AG04450 (cell line): Measurements from ENCODE around the gene ATXN10. TPM values are rescaled to one million over a fixed set of nuclear protein-coding genes. Genes with fewer than 3 reads are reported as not detected.

Experiments used
- CTCF ChIA-PET: fragments of 300-600, 350-600 bp; formaldehyde crosslinking; extraction: SDS; loops from one replicate; lab custom pipeline; 2022; ENCODE audit warnings: antibody characterized with exemption, inconsistent platforms; lab: Charles Lee
- POLR2A ChIA-PET: fragments of 350-600 bp; formaldehyde crosslinking; extraction: SDS; loops from one replicate; lab custom pipeline; 2021; ENCODE audit warnings: antibody characterized with exemption, inconsistent platforms; lab: Yijun Ruan, JAX
- DNase-seq: peaks from one replicate; pipeline ENCODE4 v3.0.0-alpha.2; 2011; ENCODE audit warnings: low read depth, low spot score
- H3K27ac ChIP-seq: one replicate; pipeline ENCODE4 v1.5.1; 2012; ENCODE audit warnings: low read depth, low read length, control low read depth
- H3K27me3 ChIP-seq: one replicate; pipeline ENCODE4 v1.6.0; 2012; ENCODE audit warnings: low read length; ENCODE audit not compliant: control insufficient read depth, insufficient read depth
- H3K4me3 ChIP-seq: 2 replicates; pipeline ENCODE4 v1.5.1; 2011; ENCODE audit warnings: mild to moderate bottlenecking, low read depth, low read length, control low read depth
- H3K9me3 ChIP-seq: 2 replicates; pipeline ENCODE4 v1.5.1; 2012; ENCODE audit warnings: low read length; ENCODE audit not compliant: control insufficient read depth, insufficient read depth
- CTCF ChIP-seq: IDR thresholded peaks from 2 replicates; pipeline ENCODE4 v1.5.1; 2011; ENCODE audit warnings: low read depth, low read length, control low read depth, inconsistent platforms
- polyA plus RNA-seq: library from polyadenylated mRNA; depleted of rRNA; stranded (reverse); fragments of >200 nt; gene quantifications from 2 replicates; pipeline ENCODE4 v1.2.3, GENCODE V29; 2011

The ATXN10 gene
- polyA plus RNA-seq, 1 experiment, result 521 TPM

- no peak overlapping the region for H3K27ac ChIP-seq
- no peaks in the 10 kb centered on the region for H3K27me3 ChIP-seq
- no peak for DNase-seq
- POLR2A ChIA-PET, result no interaction called here
- no peak for TF ChIP-seq CTCF
- H3K9me3 ChIP-seq, result no peaks in the 10 kb centered on the region
- CTCF ChIA-PET, result interaction anchor here (0.5 to 2.1 kb wide), 2 partner anchors 10 to 226 kb away, joined by 7 to 10 read pairs; no protein-coding TSS in a partner anchor
- H3K4me3 ChIP-seq, result no peak overlapping the region
These were observed 50.4 kb downstream of the ATXN10 start for GRCh38 chr22:45722006-45722405.

DNA sequence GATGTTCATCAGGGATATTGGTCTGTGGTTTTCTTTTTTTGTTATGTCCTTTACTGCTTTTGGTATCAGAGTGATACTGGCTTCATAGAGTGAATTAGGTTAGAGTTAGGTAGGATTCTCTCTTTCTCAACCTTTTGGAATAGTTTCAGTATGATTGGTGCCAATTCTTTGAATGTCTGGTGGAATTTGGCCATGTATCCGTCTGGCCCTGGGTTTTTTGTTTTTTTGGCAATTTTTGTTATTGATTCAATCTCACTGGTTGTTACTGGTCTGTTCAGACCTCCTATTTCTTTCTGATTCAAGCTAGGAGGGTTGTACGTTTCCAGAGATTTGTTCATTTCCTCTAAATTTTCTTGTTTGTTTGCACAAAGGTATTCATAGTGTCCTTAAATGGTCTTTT lies 54.4 kb downstream of the ATXN10 start:
- no peak for DNase-seq
- no peaks in the 10 kb centered on the region for H3K9me3 ChIP-seq
- no peak for TF ChIP-seq CTCF
- ChIA-PET POLR2A (no interaction called here), CTCF (no interaction called here)
- H3K27ac ChIP-seq, result no peak overlapping the region
- H3K27me3 ChIP-seq, result no peaks in the 10 kb centered on the region
- no peak overlapping the region for H3K4me3 ChIP-seq

- no peak for DNase-seq
- ChIA-PET POLR2A (interaction anchor here (0.9 to 1.4 kb wide), 3 partner anchors 52 to 86 kb away, joined by 3 to 6 read pairs (median 3); partner anchors contain the start of gene ATXN10), CTCF (interaction anchor here (0.6 to 2.7 kb wide), 11 partner anchors 9 to 245 kb away, joined by 3 to 16 read pairs (median 5); no protein-coding TSS in a partner anchor)
- no peaks in the 10 kb centered on the region for H3K9me3 ChIP-seq
- no peaks in the 10 kb centered on the region for H3K27me3 ChIP-seq
- peak overlapping the region; percentile 22 for H3K27ac ChIP-seq
- TF ChIP-seq CTCF, result no peak
- H3K4me3 ChIP-seq, result no peak overlapping the region
These were observed 59.6 kb downstream of the ATXN10 start for GRCh38 chr22:45731041-45731797.

- TF ChIP-seq CTCF, result peak; percentile 63
- ChIA-PET CTCF (interaction anchor here (0.9 to 2.7 kb wide), 7 partner anchors 9 to 132 kb away, joined by 3 to 16 read pairs (median 7); no protein-coding TSS in a partner anchor), POLR2A (interaction anchor here (0.9 to 1.4 kb wide), 3 partner anchors 52 to 86 kb away, joined by 3 to 6 read pairs (median 3); partner anchors contain the start of gene ATXN10)
- no peak overlapping the region for H3K27ac ChIP-seq
- H3K9me3 ChIP-seq, result no peaks in the 10 kb centered on the region
- DNase-seq, result no peak
- no peak overlapping the region for H3K4me3 ChIP-seq
- no peaks in the 10 kb centered on the region for H3K27me3 ChIP-seq
These were observed 60.3 kb downstream of the ATXN10 start for GRCh38 chr22:45731798-45732495.

DNA sequence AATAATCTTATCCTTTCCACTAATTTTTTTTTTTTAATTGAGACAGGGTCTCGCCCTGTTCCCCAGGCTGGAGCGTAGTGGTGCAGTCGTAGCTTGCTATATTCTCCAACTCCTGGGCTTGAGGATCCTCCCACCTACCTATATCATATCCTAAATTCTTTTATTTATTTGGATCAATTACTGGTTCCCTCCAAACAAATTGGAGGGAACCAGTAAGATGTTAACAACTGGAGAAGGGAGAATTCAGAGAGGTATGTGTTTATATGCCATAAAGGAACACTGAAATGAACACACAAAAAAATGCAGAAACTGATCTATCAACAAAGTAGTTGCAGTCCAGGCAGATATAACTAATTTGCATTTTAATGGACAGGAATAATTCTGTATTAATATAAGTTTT lies 63.6 kb downstream of the ATXN10 start:
- H3K4me3 ChIP-seq, result no peak overlapping the region
- DNase-seq, result no peak
- TF ChIP-seq CTCF, result no peak
- H3K27ac ChIP-seq, result no peak overlapping the region
- ChIA-PET CTCF (no interaction called here), POLR2A (no interaction called here)
- no peaks in the 10 kb centered on the region for H3K27me3 ChIP-seq
- H3K9me3 ChIP-seq, result no peaks in the 10 kb centered on the region
